OCI-LY7 (cell line): Measurements from ENCODE around the gene TKT.

Experiments
- EZH2phosphoT487 ChIP-seq: fragments of 200-600 bp; sonication (generic); IDR thresholded peaks from 2 replicates; pipeline ENCODE4 v1.6.1; 2018; ENCODE audit warnings: low read depth, borderline replicate concordance, mild to moderate bottlenecking, mixed run types, antibody characterized with exemption, low read length, moderate library complexity, mixed read lengths
- TF ChIP-seq, protein P1 (sequence below): fragments of 200-600 bp; sonication (generic); conservative IDR thresholded peaks from 2 replicates; pipeline ENCODE4 v1.5.1; 2014; ENCODE audit warnings: mild to moderate bottlenecking, antibody characterized with exemption, low read length, moderate library complexity, mixed read lengths

DNA sequence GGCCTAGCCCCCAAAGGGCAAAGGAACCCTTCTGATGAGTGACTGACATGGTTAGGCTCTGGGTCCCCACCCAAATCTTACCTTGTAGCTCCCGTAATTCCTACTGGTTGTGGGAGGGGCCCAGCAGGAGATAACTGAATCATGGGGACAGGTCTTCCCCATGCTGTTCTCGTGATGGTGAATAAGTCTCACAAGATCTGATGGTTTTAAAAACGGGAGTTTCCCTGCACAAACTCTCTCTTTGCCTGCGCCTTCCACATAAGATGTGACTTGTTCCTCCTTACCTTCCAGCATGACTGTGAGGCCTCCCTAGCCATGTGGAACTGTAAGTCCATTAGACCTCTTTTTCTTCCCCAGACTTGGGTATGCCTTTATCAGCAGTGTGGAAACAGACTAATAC is 16.9 kb downstream of the TKT start:
- TF ChIP-seq, protein P1, sequence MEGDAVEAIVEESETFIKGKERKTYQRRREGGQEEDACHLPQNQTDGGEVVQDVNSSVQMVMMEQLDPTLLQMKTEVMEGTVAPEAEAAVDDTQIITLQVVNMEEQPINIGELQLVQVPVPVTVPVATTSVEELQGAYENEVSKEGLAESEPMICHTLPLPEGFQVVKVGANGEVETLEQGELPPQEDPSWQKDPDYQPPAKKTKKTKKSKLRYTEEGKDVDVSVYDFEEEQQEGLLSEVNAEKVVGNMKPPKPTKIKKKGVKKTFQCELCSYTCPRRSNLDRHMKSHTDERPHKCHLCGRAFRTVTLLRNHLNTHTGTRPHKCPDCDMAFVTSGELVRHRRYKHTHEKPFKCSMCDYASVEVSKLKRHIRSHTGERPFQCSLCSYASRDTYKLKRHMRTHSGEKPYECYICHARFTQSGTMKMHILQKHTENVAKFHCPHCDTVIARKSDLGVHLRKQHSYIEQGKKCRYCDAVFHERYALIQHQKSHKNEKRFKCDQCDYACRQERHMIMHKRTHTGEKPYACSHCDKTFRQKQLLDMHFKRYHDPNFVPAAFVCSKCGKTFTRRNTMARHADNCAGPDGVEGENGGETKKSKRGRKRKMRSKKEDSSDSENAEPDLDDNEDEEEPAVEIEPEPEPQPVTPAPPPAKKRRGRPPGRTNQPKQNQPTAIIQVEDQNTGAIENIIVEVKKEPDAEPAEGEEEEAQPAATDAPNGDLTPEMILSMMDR, result no peak
- no peak for TF ChIP-seq EZH2phosphoT487
